Measurements from ENCODE around the gene PLPPR1.

The PLPPR1 gene

GRCh38 chr9:101367323-101367722 lies 338.8 kb downstream of the PLPPR1 start:
- Histone ChIP-seq H3K14ac (ENCODE audit: low read length) (no peak overlapping the region), H3K4me2 (ENCODE audit: low read length) (no peak overlapping the region), H2AFZ (ENCODE audit: insufficient read depth, low read length, poor library complexity) (no peak overlapping the region), H3K79me1 (ENCODE audit: low read length) (no peaks in the 10 kb centered on the region), H2AK5ac (ENCODE audit: low read length) (no peak overlapping the region), H2BK120ac (ENCODE audit: insufficient read depth, low read length, poor library complexity) (no peak overlapping the region), H2BK5ac (ENCODE audit: low read depth, low read length, poor library complexity) (no peak overlapping the region), H4K12ac (ENCODE audit: low read depth, low read length) (no peak overlapping the region), H4K8ac (ENCODE audit: low read depth, low read length) (no peak overlapping the region), H3K4me1 (ENCODE audit: control insufficient read depth in 1 of 2, insufficient read depth in 2 of 2, low read length in 2 of 2) (no peaks in the 10 kb centered on the region), H3K9ac (ENCODE audit: low read length) (no peak overlapping the region), H3K23ac (ENCODE audit: low read length) (no peak overlapping the region), H3K79me2 (ENCODE audit: control insufficient read depth, insufficient read depth, low read length, poor library complexity) (no peaks in the 10 kb centered on the region), H3K36me3 (ENCODE audit: control insufficient read depth in 1 of 2, insufficient read depth in 2 of 2, low read length in 2 of 2) (no peaks in the 10 kb centered on the region), H3K4ac (ENCODE audit: low read depth, low read length) (no peak overlapping the region), H3K18ac (ENCODE audit: low read length) (no peak overlapping the region), H4K91ac (ENCODE audit: low read depth, low read length) (no peak overlapping the region), H3K4me3 (ENCODE audit: low read depth, low read length) (no peak overlapping the region), H3K27ac (ENCODE audit: low read depth, low read length) (no peak overlapping the region), H3K9me3 (ENCODE audit: insufficient read depth, low read depth, low read length) (no peaks in the 10 kb centered on the region), H2BK12ac (ENCODE audit: low read length) (no peak overlapping the region), H3K27me3 (ENCODE audit: insufficient read depth, low read length) (no peaks in the 10 kb centered on the region)
- no CpG with 5 or more reads among the region's 3 CpGs for WGBS (ENCODE audit: extremely low coverage, insufficient coverage, insufficient read length)
- DNase-seq: no peak

DNA sequence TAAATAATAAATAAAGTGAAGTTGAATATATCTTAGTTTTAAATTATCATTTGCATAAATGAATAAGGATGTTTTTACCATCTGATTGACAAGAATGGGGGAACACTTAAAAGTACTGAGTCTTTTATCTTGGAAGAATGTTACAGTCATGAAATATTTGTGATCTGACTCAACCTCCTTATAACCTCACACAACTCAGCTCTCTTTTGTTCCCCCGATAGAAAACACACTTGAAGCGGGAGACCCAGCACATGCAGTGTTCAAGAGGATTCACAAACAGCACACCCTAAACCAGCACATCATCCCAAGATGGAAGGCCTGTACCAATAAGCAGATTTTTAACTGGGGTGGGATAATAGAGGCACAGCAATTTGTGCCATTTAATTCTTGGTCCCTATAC lies 340.8 kb downstream of the PLPPR1 start:
- Histone ChIP-seq H2AK5ac (ENCODE audit: low read length) (no peak overlapping the region), H3K4me3 (ENCODE audit: low read depth, low read length) (no peak overlapping the region), H2BK12ac (ENCODE audit: low read length) (no peak overlapping the region), H3K4ac (ENCODE audit: low read depth, low read length) (no peak overlapping the region), H4K12ac (ENCODE audit: low read depth, low read length) (no peak overlapping the region), H2AFZ (ENCODE audit: insufficient read depth, low read length, poor library complexity) (no peak overlapping the region), H4K91ac (ENCODE audit: low read depth, low read length) (no peak overlapping the region), H3K79me1 (ENCODE audit: low read length) (no peaks in the 10 kb centered on the region), H3K79me2 (ENCODE audit: control insufficient read depth, insufficient read depth, low read length, poor library complexity) (no peaks in the 10 kb centered on the region), H3K27ac (ENCODE audit: low read depth, low read length) (no peak overlapping the region), H3K14ac (ENCODE audit: low read length) (no peak overlapping the region), H3K9ac (ENCODE audit: low read length) (no peak overlapping the region), H3K9me3 (ENCODE audit: insufficient read depth, low read depth, low read length) (no peaks in the 10 kb centered on the region), H3K27me3 (ENCODE audit: insufficient read depth, low read length) (no peaks in the 10 kb centered on the region), H3K36me3 (ENCODE audit: control insufficient read depth in 1 of 2, insufficient read depth in 2 of 2, low read length in 2 of 2) (no peaks in the 10 kb centered on the region), H2BK5ac (ENCODE audit: low read depth, low read length, poor library complexity) (no peak overlapping the region), H3K4me1 (ENCODE audit: control insufficient read depth in 1 of 2, insufficient read depth in 2 of 2, low read length in 2 of 2) (no peaks in the 10 kb centered on the region), H2BK120ac (ENCODE audit: insufficient read depth, low read length, poor library complexity) (no peak overlapping the region), H3K23ac (ENCODE audit: low read length) (no peak overlapping the region), H3K4me2 (ENCODE audit: low read length) (no peak overlapping the region), H3K18ac (ENCODE audit: low read length) (no peak overlapping the region), H4K8ac (ENCODE audit: low read depth, low read length) (no peak overlapping the region)
- DNase-seq: peak in 1 of 2 donors; percentile 21
- WGBS (ENCODE audit: extremely low coverage, insufficient coverage, insufficient read length): no CpG with 5 or more reads among the region's 2 CpGs

DNA sequence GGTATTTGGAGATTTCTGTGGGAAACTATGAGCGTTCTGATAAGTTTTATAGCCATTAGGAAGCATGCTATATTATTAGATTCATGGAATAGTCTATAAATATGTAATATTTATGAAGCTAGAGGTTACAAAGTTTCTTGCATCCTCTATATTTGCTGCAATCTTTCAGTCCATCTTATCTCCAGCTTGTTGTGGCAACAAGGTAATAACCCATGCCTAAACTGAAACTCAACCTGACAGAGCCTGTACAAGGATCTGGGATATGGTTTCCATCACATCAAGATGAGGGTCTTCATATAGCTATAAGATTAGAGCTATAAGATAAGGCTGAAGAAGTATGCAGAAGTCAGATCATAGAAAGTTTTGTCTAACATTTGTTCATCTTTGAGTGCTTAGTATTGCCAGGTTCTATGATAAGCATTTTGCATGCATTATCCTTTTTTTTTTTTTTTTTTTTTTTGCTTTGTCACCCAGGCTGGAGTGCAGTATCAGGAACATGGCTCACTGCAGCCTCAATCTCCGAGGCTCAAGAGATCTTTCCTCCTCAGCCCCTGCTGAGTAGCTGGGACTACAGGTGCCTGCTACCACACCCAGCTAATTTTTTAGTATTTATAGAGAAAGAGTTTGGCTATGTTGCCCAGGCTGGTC lies 341.5 kb downstream of the PLPPR1 start:
- no peak overlapping the region for H2AK5ac ChIP-seq (ENCODE audit: low read length)
- no peaks in the 10 kb centered on the region for H3K79me2 ChIP-seq (ENCODE audit: control insufficient read depth, insufficient read depth, low read length, poor library complexity)
- H2AFZ ChIP-seq (ENCODE audit: insufficient read depth, low read length, poor library complexity): no peak overlapping the region
- no peak overlapping the region for H3K18ac ChIP-seq (ENCODE audit: low read length)
- no peaks in the 10 kb centered on the region for H3K9me3 ChIP-seq (ENCODE audit: insufficient read depth, low read depth, low read length)
- no peak overlapping the region for H3K23ac ChIP-seq (ENCODE audit: low read length)
- no peak overlapping the region for H3K27ac ChIP-seq (ENCODE audit: low read depth, low read length)
- no peaks in the 10 kb centered on the region for H3K36me3 ChIP-seq (ENCODE audit: control insufficient read depth in 1 of 2, insufficient read depth in 2 of 2, low read length in 2 of 2)
- H4K12ac ChIP-seq (ENCODE audit: low read depth, low read length): no peak overlapping the region
- H3K27me3 ChIP-seq (ENCODE audit: insufficient read depth, low read length): no peaks in the 10 kb centered on the region
- H3K4ac ChIP-seq (ENCODE audit: low read depth, low read length): no peak overlapping the region
- H3K79me1 ChIP-seq (ENCODE audit: low read length): no peaks in the 10 kb centered on the region
- no CpG with 5 or more reads among the region's 2 CpGs for WGBS (ENCODE audit: extremely low coverage, insufficient coverage, insufficient read length)
- H2BK5ac ChIP-seq (ENCODE audit: low read depth, low read length, poor library complexity): no peak overlapping the region
- H3K14ac ChIP-seq (ENCODE audit: low read length): no peak overlapping the region
- H3K4me1 ChIP-seq (ENCODE audit: control insufficient read depth in 1 of 2, insufficient read depth in 2 of 2, low read length in 2 of 2): no peaks in the 10 kb centered on the region
- H3K4me2 ChIP-seq (ENCODE audit: low read length): no peak overlapping the region
- no peak overlapping the region for H2BK12ac ChIP-seq (ENCODE audit: low read length)
- no peak overlapping the region for H3K9ac ChIP-seq (ENCODE audit: low read length)
- H2BK120ac ChIP-seq (ENCODE audit: insufficient read depth, low read length, poor library complexity): no peak overlapping the region
- peak in 1 of 2 donors; percentile 34 for DNase-seq
- H3K4me3 ChIP-seq (ENCODE audit: low read depth, low read length): no peak overlapping the region
- no peak overlapping the region for H4K8ac ChIP-seq (ENCODE audit: low read depth, low read length)
- H4K91ac ChIP-seq (ENCODE audit: low read depth, low read length): no peak overlapping the region

DNA sequence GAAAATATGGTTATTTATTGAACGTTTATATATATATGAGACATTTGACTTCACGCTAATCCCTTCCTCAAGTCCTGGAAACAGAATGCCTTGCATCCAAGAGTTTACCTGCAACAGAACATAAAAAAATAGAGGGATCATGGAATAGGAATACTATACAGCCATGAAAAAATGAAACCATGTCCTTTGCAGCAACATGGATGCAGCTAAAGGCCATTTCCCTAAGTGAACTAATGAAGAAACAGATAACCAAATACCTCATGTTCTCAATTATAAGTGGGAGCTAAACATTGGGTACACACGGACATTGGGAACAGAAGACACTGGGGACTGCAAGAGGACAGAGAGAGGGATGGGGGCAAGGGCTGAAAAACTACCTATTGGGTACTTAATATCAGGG lies 343.3 kb downstream of the PLPPR1 start:
- WGBS (ENCODE audit: extremely low coverage, insufficient coverage, insufficient read length): no CpG with 5 or more reads among the region's 3 CpGs

More for the DNA sequence above, 343.3 kb downstream of the PLPPR1 start:
- Histone ChIP-seq H3K79me1 (ENCODE audit: low read length) (no peaks in the 10 kb centered on the region), H3K9me3 (ENCODE audit: insufficient read depth, low read depth, low read length) (no peaks in the 10 kb centered on the region), H4K91ac (ENCODE audit: low read depth, low read length) (no peak overlapping the region), H3K4me2 (ENCODE audit: low read length) (no peak overlapping the region), H3K23ac (ENCODE audit: low read length) (no peak overlapping the region), H3K4me3 (ENCODE audit: low read depth, low read length) (no peak overlapping the region), H3K4me1 (ENCODE audit: control insufficient read depth in 1 of 2, insufficient read depth in 2 of 2, low read length in 2 of 2) (no peaks in the 10 kb centered on the region), H3K14ac (ENCODE audit: low read length) (no peak overlapping the region), H4K8ac (ENCODE audit: low read depth, low read length) (no peak overlapping the region), H3K27me3 (ENCODE audit: insufficient read depth, low read length) (no peaks in the 10 kb centered on the region), H2BK12ac (ENCODE audit: low read length) (no peak overlapping the region), H3K4ac (ENCODE audit: low read depth, low read length) (no peak overlapping the region), H3K27ac (ENCODE audit: low read depth, low read length) (no peak overlapping the region), H4K12ac (ENCODE audit: low read depth, low read length) (no peak overlapping the region), H3K18ac (ENCODE audit: low read length) (no peak overlapping the region), H2AK5ac (ENCODE audit: low read length) (no peak overlapping the region), H2AFZ (ENCODE audit: insufficient read depth, low read length, poor library complexity) (no peak overlapping the region), H3K9ac (ENCODE audit: low read length) (no peak overlapping the region), H2BK5ac (ENCODE audit: low read depth, low read length, poor library complexity) (no peak overlapping the region), H2BK120ac (ENCODE audit: insufficient read depth, low read length, poor library complexity) (no peak overlapping the region), H3K36me3 (ENCODE audit: control insufficient read depth in 1 of 2, insufficient read depth in 2 of 2, low read length in 2 of 2) (no peaks in the 10 kb centered on the region), H3K79me2 (ENCODE audit: control insufficient read depth, insufficient read depth, low read length, poor library complexity) (no peaks in the 10 kb centered on the region)
- no peak for DNase-seq
